ENCODE data around the gene SCN8A. TPM values are rescaled to one million over a fixed set of nuclear protein-coding genes. Genes with fewer than 3 reads are reported as not detected.

The SCN8A gene
- total RNA-seq, 4 donors from 2014 or later, result 0.28 to 4.1 TPM; not detected in 2

DNA sequence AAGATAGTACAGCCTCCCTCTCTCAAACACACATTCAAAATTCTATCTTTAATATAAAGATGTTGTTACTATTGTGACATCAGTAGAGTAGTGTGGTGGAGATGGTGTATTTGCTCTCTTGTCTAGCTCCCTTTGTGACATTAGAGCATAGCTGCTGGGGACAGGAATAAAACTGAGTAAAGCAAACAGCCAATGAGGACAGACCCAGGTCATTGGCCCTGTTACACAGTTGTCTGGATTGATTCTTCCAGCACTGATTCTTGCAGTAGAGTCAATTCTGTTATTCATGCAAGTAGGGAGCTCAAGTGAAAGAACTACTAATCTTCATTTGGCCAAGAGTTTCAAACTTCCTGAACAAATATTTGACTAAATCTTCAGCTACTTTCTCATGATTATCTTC is 72.4 kb downstream of the SCN8A start:
- Histone ChIP-seq H3K36me3 (no peaks in the 10 kb centered on the region), H3K27me3 (no peaks in the 10 kb centered on the region), H3K4me1 (no peaks in the 10 kb centered on the region), H3K27ac (no peak overlapping the region), H3K9me3 (no peaks in the 10 kb centered on the region), H3K4me3 (no peak overlapping the region)
- TF ChIP-seq, protein P1, sequence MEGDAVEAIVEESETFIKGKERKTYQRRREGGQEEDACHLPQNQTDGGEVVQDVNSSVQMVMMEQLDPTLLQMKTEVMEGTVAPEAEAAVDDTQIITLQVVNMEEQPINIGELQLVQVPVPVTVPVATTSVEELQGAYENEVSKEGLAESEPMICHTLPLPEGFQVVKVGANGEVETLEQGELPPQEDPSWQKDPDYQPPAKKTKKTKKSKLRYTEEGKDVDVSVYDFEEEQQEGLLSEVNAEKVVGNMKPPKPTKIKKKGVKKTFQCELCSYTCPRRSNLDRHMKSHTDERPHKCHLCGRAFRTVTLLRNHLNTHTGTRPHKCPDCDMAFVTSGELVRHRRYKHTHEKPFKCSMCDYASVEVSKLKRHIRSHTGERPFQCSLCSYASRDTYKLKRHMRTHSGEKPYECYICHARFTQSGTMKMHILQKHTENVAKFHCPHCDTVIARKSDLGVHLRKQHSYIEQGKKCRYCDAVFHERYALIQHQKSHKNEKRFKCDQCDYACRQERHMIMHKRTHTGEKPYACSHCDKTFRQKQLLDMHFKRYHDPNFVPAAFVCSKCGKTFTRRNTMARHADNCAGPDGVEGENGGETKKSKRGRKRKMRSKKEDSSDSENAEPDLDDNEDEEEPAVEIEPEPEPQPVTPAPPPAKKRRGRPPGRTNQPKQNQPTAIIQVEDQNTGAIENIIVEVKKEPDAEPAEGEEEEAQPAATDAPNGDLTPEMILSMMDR (IDR thresholded peaks at IDR 0.05), result no peak
- no peak for TF ChIP-seq POLR2A (IDR thresholded peaks at IDR 0.05)
- no peak for DNase-seq

DNA sequence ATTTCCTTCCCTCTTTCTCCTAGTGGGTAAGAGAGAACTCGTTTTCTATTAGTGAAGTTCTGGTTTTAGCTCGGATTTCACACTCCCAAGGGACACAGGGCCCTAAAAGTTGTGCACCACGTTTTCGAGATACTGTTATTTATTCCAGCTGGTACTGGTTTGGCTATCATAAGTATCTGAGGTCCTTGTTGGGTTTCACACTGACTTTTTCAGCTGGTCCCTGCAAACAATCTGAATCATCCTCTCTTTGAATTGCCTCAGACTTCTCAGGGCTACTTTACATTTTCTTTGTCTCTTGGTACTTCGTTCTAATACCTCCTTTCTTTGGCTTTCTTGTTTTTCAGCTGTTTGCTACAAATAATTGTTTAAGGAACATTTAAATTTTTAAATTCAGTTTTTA is 75.7 kb downstream of the SCN8A start:
- no peak overlapping the region for H3K27ac ChIP-seq
- H3K36me3 ChIP-seq, result no peaks in the 10 kb centered on the region
- TF ChIP-seq, protein P1 (IDR thresholded peaks at IDR 0.05), result no peak
- no peak for TF ChIP-seq POLR2A (IDR thresholded peaks at IDR 0.05)
- H3K4me1 ChIP-seq, result no peaks in the 10 kb centered on the region
- H3K9me3 ChIP-seq, result no peaks in the 10 kb centered on the region
- H3K4me3 ChIP-seq, result no peak overlapping the region
- DNase-seq, result no peak
- no peaks in the 10 kb centered on the region for H3K27me3 ChIP-seq

DNA sequence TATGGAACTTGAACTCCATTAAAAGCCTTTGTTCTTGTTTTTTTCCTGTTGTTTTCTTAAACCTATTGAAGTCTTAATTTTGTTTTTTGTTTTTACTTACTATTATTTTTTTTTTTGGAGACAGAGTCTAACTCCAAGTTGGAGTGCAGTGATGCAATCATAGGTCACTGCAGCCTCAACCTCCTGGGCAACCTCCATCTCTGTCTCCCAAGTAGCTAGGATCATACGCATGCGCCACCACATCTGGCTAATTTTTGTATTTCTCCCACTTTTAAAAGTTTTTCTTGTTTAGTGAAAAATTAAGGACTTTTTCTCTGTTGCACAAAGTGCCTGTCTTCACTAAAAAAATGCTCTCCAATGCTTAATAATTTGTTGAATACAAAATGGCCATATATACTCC is 76.2 kb downstream of the SCN8A start:
- Histone ChIP-seq H3K4me1 (no peaks in the 10 kb centered on the region), H3K27ac (no peak overlapping the region), H3K9me3 (no peaks in the 10 kb centered on the region), H3K4me3 (no peak overlapping the region), H3K27me3 (no peaks in the 10 kb centered on the region), H3K36me3 (no peaks in the 10 kb centered on the region)
- DNase-seq, result no peak
- TF ChIP-seq, protein P1 (IDR thresholded peaks at IDR 0.05), result no peak
- no peak for TF ChIP-seq POLR2A (IDR thresholded peaks at IDR 0.05)

DNA sequence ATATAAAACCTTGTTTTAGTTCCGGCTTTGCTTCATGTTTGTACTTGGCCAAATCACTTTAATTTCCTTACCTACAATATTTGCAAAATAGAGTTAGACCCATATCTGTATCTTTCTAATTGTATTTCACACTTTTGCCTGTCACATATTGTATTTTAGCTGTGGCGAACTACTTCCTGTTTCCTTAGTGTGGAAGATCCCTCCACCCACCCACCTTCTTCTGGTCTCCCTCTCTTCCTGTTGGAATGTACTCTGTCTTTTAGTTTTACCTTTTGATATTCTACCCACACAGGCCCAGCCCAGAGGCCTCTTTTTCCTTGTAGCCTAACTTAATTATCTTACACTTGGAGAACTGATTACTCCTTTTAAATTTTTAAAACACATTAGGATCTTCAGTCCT is 78.2 kb downstream of the SCN8A start:
- TF ChIP-seq, protein P1 (IDR thresholded peaks at IDR 0.05), result no peak
- TF ChIP-seq POLR2A (IDR thresholded peaks at IDR 0.05), result no peak
- no peak for DNase-seq
- Histone ChIP-seq H3K9me3 (no peaks in the 10 kb centered on the region), H3K27me3 (no peaks in the 10 kb centered on the region), H3K4me3 (no peak overlapping the region), H3K27ac (no peak overlapping the region), H3K36me3 (no peaks in the 10 kb centered on the region), H3K4me1 (no peaks in the 10 kb centered on the region)

DNA sequence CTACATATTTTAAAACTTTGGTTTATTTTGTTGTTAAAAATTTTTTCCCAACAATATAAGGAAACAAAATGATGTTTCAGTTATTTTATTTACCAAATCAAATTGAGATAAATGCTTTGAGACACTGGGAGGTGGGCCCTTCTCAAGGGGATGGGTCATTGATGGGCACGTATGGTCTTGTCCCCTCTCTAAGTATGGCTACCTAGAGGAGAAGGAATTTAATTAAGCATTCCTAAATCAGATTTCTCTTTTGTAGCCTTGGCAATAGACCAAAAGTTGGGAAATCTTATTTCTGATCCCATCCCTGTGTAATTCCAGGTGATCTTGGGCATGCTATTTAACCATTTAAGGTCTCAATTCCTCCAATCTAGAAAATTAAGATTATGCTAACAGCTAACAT is 79.0 kb downstream of the SCN8A start:
- TF ChIP-seq, protein P1 (IDR thresholded peaks at IDR 0.05), result no peak
- no peak for TF ChIP-seq POLR2A (IDR thresholded peaks at IDR 0.05)
- no peak for DNase-seq
- H3K4me3 ChIP-seq, result no peak overlapping the region
- no peaks in the 10 kb centered on the region for H3K36me3 ChIP-seq
- H3K27me3 ChIP-seq, result no peaks in the 10 kb centered on the region
- H3K27ac ChIP-seq, result no peak overlapping the region
- H3K4me1 ChIP-seq, result no peaks in the 10 kb centered on the region
- H3K9me3 ChIP-seq, result no peaks in the 10 kb centered on the region

DNA sequence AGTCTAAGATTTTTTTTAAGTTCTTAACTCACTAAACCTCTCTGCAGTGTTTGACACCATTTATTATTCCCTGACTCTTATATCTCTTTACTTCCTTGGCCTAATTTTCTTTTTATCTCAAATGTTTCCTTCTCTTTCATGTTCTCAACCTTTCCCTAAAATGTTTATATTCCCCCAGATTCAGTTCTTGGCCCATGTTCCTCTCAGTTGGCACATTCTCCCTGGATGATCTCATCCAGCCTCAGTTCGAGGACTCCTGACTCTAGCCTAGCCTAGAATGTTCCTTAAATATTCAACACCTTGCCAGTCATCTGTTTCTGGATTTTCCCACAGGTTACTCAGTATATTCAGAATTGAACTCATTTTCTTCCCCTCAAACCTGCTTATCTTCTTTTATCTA is 81.3 kb downstream of the SCN8A start:
- no peaks in the 10 kb centered on the region for H3K9me3 ChIP-seq
- no peaks in the 10 kb centered on the region for H3K36me3 ChIP-seq

More for the DNA sequence above, 81.3 kb downstream of the SCN8A start:
- Histone ChIP-seq H3K4me3 (no peak overlapping the region), H3K4me1 (no peaks in the 10 kb centered on the region), H3K27ac (no peak overlapping the region), H3K27me3 (no peaks in the 10 kb centered on the region)
- no peak for DNase-seq
- TF ChIP-seq, protein P1 (IDR thresholded peaks at IDR 0.05), result no peak
- TF ChIP-seq POLR2A (IDR thresholded peaks at IDR 0.05), result no peak
